DMS153 (cell line): Measurements from ENCODE around the gene KTN1.

ENCODE experiments used
- DNase-seq: peaks from one replicate; lab custom pipeline; 2025; lab: John Stamatoyannopoulos, UW

The KTN1 gene

GRCh38 chr14:55673048-55673447, 93.0 kb downstream of the KTN1 start:
- no peak for DNase-seq

GRCh38 chr14:55681096-55681495, 101.1 kb downstream of the KTN1 start:
- no peak for DNase-seq

DNA sequence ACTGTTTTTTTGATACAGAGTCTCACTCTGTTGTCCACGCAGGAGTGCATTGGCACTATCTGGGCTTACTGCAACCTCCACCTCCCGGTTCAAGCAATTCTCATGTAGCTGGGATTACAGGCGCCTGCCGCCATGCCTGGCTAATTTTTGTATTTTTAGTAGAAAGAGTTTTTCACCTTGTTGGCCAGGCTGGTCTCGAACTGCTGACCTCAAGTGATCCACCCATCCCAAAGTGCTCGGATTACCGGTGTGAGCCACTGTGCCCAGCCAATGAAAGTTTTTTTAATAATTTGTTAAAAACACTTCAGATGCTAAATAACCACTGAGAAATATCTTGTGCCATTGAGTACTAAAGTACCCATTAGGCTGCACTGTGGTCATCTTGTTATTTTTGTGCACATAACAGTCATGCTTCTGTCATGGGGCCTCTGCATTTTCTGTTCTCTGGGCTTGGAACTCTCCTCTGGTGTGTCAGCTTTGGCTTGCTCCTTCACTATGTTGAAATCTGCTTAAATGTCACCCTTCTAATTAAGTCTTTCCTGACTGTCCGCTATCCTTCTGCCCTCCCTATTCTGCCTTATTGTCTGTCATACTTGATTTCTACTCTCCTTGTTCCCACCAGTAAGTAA, 105.1 kb downstream of the KTN1 start:
- no peak for DNase-seq

GRCh38 chr14:55686713-55687112, 106.7 kb downstream of the KTN1 start:
- no peak for DNase-seq

DNA sequence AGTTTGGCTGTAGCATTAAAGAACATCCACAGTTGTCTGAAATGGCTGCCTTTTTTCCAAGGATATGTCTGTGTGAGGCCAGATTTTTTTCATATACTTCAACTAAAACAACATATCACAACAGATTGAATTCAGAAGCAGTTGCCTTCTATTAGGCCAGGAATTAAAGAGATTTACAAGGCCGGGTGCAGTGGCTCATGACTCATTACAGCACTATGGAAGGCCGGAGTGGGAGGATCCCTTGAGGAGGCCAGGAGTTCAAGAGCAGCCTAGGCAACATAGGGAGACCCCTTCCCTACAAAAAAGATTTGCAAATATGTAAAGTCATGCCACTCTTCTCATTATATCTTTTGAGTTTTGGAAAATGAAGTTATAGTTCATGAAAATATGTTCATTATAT, 108.6 kb downstream of the KTN1 start:
- DNase-seq, result no peak

GRCh38 chr14:55689981-55690871, 110.2 kb downstream of the KTN1 start:
- no peak for DNase-seq

DNA sequence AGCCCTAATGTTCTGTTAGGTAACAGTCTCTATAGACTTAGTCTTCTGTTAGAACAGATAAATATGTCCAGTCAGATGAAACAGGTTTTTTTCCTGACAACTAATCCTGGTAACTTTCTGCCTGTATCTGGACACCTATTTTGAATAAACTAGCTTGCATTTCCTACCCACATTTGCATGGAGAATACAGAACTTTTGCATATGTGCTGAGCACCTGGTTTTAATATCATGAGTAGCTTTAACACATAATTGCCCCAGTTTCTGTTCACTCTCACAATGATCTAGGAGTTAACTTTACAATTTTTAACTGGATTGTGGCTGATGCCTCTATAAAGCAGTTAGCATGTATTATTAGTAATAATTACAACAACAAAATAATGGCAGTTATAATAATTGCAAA, 111.7 kb downstream of the KTN1 start:
- no peak for DNase-seq

GRCh38 chr14:55693904-55694303, 113.9 kb downstream of the KTN1 start:
- DNase-seq, result no peak

DNA sequence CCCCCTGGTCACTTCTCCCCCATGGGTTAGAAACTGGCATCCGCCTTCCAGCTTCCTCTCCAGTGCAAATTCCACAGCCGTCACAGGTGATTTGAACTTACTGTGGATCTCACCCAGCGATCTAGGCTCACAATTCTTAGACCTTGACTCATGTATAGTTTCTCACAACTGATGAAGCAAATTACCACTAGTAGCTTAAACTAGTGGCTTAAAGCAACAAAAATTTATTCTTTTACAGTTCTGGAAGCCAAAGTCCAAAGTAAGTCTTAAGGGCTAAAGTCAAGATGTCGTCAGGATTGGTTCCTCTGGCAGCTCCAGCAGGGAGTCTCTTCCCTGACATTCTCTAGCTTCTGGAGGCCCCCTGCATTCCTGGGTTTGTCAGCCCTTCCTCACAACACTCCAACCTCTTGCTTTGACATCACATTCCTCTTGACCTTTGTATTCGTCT, 117.4 kb downstream of the KTN1 start:
- DNase-seq, result no peak

GRCh38 chr14:55698051-55698450, 118.0 kb downstream of the KTN1 start:
- no peak for DNase-seq

DNA sequence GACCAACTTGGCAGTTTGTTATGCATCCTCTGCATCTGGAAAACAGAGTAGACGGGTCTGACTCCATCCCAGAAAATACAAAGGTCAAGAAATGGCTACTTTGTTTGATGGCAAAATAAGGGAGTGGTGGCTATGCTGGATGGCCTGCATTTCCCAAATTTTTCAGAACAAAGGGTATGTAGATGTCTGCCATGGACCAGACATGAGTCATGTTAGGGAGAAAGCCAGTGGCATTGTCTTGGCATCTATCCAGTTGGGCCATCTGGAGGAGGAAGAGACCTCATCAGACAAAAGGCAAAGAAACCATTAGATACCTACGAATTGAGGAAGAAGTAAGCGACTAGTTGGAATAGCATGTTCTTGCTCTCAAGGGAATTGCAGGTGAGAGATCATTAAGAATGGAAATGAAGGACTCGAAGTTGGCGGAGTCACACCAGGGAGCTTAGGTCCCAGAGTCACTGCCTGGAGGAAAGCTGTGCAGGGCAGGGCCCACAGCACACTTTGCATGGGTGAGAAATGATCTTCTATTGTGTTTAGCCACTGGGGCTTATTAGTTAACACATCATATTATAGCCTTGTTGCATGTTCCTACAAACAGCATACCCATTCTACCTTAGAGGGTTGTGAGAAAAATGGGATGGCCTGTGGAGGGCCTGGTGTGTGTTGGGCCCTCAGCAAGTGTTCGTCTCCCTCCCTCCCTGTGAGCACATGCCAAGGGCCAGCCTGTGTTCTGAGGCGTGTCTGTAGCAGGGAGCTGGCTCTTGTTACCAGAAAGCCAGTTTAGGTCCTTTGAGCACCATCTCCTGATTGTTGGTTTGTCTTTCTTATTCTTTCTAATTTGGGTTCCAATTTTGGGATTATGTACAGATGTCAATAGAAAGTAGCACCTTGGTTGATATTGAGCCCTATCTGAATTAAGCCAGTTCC, 119.4 kb downstream of the KTN1 start:
- no peak for DNase-seq

- DNase-seq, result no peak
Observed at GRCh38 chr14:55701638-55702037, 121.6 kb downstream of the KTN1 start.

- no peak for DNase-seq
Observed at GRCh38 chr14:55702511-55702910, 122.5 kb downstream of the KTN1 start.

DNA sequence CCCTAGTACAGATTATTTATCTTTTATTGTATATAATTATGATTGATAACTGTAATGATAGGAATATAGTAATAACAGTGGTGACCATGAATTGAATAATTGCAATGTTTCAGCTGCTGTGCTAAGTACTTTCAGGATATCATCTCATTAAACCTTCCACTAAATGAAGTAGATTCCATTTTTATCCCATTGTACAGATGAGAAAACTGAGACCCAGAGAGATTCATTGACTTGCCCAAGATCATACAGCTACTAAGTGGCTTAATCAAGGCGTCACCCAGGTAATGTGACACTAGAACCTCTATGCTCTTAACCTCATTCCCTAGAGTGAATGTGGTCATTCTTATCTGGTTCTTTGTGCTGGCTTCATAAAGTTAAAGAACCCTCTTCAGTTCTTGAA, 124.6 kb downstream of the KTN1 start:
- DNase-seq, result no peak

- DNase-seq, result peak; percentile 98
Observed at GRCh38 chr14:55705651-55706364, 125.8 kb downstream of the KTN1 start.

GRCh38 chr14:55706365-55706684, 126.3 kb downstream of the KTN1 start:
- no peak for DNase-seq

GRCh38 chr14:55706893-55707292, 126.9 kb downstream of the KTN1 start:
- no peak for DNase-seq

- DNase-seq, result peak; percentile 60
Observed at GRCh38 chr14:55707365-55707804, 127.4 kb downstream of the KTN1 start.

DNA sequence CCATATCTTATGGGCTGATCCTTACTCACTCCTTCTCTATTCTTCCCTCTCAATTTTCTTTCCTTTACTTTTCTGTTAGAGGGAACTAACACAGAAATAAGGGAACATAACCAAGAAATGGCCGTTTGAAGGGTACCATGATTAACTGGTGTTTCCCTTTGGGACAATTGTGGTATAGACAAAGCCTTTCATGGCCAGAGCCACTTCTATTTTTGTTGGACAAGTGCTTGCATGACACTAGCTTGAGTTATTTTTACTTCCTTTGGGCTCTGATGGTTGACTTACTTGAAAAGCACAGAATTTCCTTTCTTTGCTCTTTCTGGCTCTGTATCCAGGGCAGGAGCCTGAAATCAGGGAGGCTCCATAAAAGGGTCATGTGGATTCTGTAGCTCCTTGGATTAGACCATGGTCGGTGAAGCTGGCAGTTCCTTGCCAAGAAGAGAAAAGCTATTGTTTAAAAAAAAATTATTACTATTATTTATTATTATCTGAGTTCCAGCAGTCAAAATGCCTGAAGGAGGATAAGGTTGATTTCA, 130.6 kb downstream of the KTN1 start:
- DNase-seq, result no peak

DNA sequence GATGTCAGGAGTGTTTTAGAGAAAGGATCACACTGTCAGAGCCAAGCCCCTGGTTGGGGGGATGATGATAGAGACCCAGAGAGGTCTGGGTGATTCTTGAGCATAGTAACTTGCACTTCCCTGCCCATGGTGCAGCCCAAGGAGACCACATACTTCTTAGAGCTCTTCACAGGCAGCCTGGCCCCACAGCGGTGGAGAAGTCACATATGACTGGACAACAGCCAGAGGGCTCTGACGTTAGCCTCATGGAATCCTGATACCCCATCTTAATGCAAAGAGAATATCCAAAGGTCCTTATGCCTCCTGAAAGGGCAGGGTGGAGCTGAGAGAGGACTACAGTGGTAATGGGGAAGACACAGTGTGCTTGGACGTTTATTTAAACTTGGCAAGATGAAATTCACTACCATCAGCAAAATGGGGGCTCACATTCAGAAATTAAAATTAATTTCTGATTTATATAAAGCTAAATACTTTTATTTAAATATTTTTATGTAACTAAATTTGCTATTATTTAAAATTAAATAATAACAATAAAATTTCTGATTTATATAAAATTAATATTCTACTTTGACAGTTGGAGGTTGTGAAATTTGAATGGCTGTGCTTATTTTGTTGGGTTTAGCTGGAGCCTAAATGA, 131.3 kb downstream of the KTN1 start:
- no peak for DNase-seq

DNA sequence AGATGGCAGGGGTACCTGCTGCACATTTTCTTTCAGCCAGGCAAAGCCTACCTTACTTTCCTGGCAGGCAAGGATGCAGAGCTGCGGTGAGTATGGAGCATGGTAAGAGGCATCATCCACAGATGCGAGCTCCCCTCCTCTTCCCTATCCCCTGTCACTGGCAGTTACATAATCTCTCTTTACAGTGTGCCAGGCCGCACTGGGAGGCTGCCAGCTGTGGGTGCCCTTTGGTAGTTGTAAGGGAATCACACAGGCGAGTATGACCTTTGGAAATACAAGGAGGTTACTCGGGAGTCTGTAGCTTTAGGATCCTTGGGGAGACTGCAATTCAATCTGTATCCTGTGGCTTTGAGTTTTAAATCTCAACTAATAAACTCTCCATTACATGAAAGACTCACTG, 132.5 kb downstream of the KTN1 start:
- DNase-seq, result no peak
